Muscle layer of duodenum (tissue), 2 donors: ENCODE data around the gene ARHGAP8.

Source experiments
- H3K27ac ChIP-seq: one replicate; pipeline ENCODE4 v1.7.0; 2013; ENCODE audit warnings: mild to moderate bottlenecking, low read length
- H3K27me3 ChIP-seq: one replicate; pipeline ENCODE4 v1.7.0; 2013; ENCODE audit warnings: low read depth, mild to moderate bottlenecking, control low read depth, low read length
- H3K36me3 ChIP-seq, 2 donors: one replicate each; pipeline ENCODE4 v1.7.0; 2013; ENCODE audit warnings: low read length in 2 of 2, control low read depth in 1 of 2, mild to moderate bottlenecking in 1 of 2; ENCODE audit not compliant: insufficient read depth in 2 of 2, control insufficient read depth in 1 of 2
- H3K4me1 ChIP-seq, 2 donors: one replicate each; pipeline ENCODE4 v1.7.0; 2013; ENCODE audit warnings: low read length in 2 of 2, mild to moderate bottlenecking in 2 of 2, control low read depth in 1 of 2, moderate library complexity in 1 of 2; ENCODE audit not compliant: insufficient read depth in 2 of 2, control insufficient read depth in 1 of 2
- H3K4me3 ChIP-seq, 2 donors: one replicate each; pipeline ENCODE4 v1.7.0; 2013; ENCODE audit warnings: low read length in 2 of 2, low read depth in 1 of 2, mild to moderate bottlenecking in 1 of 2
- H3K9me3 ChIP-seq, 2 donors: one replicate each; pipeline ENCODE4 v1.7.0; 2013; ENCODE audit warnings: low read length in 2 of 2, control low read depth in 1 of 2, mild to moderate bottlenecking in 1 of 2; ENCODE audit not compliant: control insufficient read depth in 1 of 2
- donor health status: healthy.

ARHGAP8 gene

GRCh38 chr22:44727148-44727547 lies 25.2 kb upstream of the ARHGAP8 start:
- no peaks in the 10 kb centered on the region for H3K9me3 ChIP-seq
- H3K4me1 ChIP-seq, result peaks cover 4 to 18% of the 10 kb centered on the region in 2 donors
- no peaks in the 10 kb centered on the region for H3K36me3 ChIP-seq
- no peak overlapping the region for H3K4me3 ChIP-seq
- no peaks in the 10 kb centered on the region for H3K27me3 ChIP-seq
- no peak overlapping the region for H3K27ac ChIP-seq

- Histone ChIP-seq H3K4me1 (peaks cover 4 to 18% of the 10 kb centered on the region in 2 donors), H3K9me3 (no peaks in the 10 kb centered on the region), H3K4me3 (no peak overlapping the region), H3K27ac (no peak overlapping the region), H3K27me3 (no peaks in the 10 kb centered on the region), H3K36me3 (peaks cover 0 to 2% of the 10 kb centered on the region in 2 donors)
These were observed 24.7 kb upstream of the ARHGAP8 start for GRCh38 chr22:44727709-44728108.

DNA sequence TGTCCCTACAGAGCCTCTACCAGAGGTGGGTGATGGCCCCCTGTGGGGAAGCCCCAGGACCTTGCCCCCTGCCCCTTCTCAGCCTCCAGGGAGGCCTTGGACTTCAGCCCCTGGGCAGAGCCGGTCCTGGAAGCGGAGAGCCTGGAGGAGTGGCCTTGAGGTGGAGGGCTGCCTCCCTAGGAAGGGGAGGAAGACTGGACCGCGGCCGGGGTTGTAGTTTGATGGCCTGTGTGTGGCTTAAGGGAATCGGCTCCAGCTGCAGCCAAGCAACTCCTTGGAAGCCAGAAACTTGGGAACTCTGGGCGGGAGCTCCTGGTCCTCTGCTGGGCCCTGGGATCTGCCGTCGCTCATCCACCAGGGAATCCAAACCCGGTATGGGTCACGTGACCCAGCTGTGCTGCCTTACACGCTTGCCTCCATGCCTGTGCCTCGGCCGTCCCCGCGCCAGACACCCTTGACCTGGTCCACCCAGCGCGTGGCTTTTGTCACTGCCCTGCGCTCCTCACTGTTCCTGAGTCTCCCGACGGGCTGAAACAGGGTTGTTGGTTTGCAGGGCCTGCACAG lies 23.5 kb upstream of the ARHGAP8 start:
- peaks cover 4 to 18% of the 10 kb centered on the region in 2 donors for H3K4me1 ChIP-seq
- H3K36me3 ChIP-seq, result peaks cover 0 to 4% of the 10 kb centered on the region in 2 donors
- no peak overlapping the region for H3K4me3 ChIP-seq
- no peaks in the 10 kb centered on the region for H3K9me3 ChIP-seq
- no peaks in the 10 kb centered on the region for H3K27me3 ChIP-seq
- H3K27ac ChIP-seq, result peak overlapping the region; percentile 51

DNA sequence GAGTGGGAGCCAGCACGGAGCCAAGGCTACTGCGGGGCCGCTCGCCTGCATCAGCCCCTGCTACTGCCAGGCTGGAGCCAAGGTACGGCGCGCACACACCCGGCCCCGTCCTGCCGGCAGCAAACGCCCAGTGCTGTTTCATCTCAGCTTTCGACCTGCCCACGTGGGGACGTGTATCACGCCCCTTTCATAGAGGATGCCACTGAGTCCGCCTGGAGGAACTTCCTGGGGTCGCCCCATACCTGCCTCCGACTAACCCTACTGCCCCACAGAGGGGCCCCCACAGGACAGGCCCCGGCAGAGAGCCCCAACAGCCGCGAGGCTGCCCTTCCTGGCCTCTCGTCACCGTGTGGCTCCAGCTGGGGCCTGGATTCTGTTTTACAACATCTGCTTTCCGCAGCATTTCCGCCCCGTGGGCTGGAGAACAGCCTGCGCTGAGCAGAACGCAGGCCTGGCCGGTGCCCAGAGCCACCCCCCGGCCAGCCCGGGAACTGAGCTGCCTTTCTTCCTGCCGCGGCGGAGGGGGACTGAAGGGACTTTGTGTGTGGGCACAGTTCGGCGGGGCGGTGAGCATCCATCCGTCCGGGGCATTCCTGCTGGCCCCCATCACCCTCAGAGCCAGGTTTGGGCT lies 22.9 kb upstream of the ARHGAP8 start:
- peaks cover 4 to 18% of the 10 kb centered on the region in 2 donors for H3K4me1 ChIP-seq
- H3K36me3 ChIP-seq, result peaks cover 0 to 4% of the 10 kb centered on the region in 2 donors
- no peaks in the 10 kb centered on the region for H3K27me3 ChIP-seq
- H3K4me3 ChIP-seq, result peak overlapping the region in 1 of 2 donors; percentile 33
- H3K27ac ChIP-seq, result peak overlapping the region; percentile 51
- no peaks in the 10 kb centered on the region for H3K9me3 ChIP-seq

- H3K36me3 ChIP-seq, result peaks cover 0 to 4% of the 10 kb centered on the region in 2 donors
- no peaks in the 10 kb centered on the region for H3K9me3 ChIP-seq
- peaks cover 4 to 18% of the 10 kb centered on the region in 2 donors for H3K4me1 ChIP-seq
- peak overlapping the region in 1 of 2 donors; percentile 33 for H3K4me3 ChIP-seq
- H3K27ac ChIP-seq, result no peak overlapping the region
- no peaks in the 10 kb centered on the region for H3K27me3 ChIP-seq
These were observed 22.4 kb upstream of the ARHGAP8 start for GRCh38 chr22:44730022-44730393.

DNA sequence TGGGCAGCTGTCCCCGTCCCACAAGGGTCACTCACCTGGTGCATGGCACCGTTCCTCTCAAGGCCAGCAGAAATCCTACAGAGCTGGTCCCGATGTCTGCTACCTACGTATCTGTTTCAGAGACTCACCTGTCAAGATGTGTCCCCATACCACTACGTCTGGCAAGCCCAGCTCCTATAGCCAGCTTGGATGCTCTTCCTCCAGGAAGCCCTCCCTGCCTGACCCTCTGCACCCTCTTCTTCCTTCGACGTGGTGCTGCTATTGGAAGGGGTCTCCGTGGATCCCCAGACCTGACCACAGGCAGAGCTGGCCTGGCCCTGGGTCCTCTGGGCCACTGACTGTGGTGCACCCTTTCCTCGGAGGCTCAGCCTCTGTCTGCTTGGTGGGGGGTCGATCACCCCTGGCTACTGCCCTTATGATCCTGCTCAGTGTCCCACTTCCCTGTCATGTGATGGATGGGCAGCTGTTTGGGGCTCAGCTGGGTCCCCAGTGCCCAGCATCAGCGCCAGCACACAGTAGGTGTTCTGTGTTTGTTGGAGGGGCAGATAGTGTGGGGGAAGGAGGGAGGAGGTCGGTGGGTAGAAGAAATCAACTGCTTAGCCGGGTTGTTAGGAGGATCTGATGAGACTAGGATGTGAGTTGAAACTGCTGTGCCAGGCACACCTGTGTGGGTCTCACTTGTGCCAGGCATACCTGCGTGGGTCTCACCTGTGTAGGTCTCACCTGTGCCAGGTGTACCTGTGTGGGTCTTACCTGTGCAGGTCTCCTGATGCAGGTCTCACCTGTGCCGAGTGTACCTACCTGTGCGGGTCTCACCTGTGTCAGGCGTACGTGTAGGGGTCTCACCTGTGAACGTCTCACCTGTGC lies 21.7 kb upstream of the ARHGAP8 start:
- no peak overlapping the region for H3K27ac ChIP-seq
- peaks cover 4 to 18% of the 10 kb centered on the region in 2 donors for H3K4me1 ChIP-seq
- H3K27me3 ChIP-seq, result no peaks in the 10 kb centered on the region
- H3K36me3 ChIP-seq, result peaks cover 0 to 4% of the 10 kb centered on the region in 2 donors
- no peak overlapping the region for H3K4me3 ChIP-seq
- H3K9me3 ChIP-seq, result no peaks in the 10 kb centered on the region

DNA sequence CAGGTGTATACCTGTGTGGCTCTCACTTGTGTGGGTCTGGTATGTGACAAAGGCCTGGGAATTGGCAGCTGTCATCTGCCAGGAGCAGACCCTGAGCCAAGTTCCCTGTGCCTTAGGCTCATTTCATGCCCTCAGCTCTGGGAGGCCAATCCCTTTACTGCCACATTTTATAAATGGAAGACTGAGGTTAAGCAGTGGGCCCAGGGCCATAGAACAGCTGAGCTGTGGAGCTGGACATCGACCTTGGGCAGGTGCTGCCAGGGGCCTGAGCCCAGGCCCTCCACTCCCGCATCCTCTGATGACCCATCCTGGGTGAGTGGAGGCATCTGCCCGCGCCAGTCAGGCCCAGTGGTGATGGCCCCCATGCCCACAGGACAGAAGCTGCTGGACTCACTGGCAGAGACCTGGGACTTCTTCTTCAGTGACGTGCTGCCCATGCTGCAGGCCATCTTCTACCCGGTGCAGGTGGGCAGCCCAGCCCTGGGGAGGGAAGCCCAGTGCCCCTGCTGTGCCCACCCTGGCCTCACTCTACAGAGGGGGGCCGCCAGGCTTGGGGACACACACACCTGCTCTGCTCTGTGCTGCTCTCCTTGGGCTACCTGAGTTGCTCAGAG lies 20.9 kb upstream of the ARHGAP8 start:
- H3K36me3 ChIP-seq, result peaks cover 0 to 4% of the 10 kb centered on the region in 2 donors
- H3K27ac ChIP-seq, result no peak overlapping the region
- peaks cover 4 to 18% of the 10 kb centered on the region in 2 donors for H3K4me1 ChIP-seq

DNA sequence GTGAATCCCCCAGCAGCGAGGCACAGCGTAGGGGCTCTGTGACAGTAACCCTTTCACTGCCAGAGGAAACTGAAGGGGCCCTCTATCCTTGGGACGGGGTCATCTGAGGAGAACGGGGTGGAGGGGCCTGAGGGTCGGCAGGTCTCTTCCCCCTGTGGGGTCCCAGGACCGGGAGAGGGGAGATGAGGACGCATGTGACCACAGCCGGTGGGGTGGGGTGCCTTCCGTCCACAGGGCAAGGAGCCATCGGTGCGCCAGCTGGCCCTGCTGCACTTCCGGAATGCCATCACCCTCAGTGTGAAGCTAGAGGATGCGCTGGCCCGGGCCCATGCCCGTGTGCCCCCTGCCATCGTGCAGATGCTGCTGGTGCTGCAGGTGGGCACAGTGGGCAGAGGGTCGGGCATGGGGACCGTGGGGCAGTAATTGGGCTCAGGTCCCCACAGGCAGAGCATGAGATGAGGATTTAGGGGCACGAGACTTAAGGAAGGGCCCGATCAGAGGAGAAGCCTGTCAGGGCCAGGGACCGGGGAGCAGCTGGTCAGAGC lies 20.3 kb upstream of the ARHGAP8 start:
- no peak overlapping the region for H3K27ac ChIP-seq
- H3K4me3 ChIP-seq, result no peak overlapping the region
- no peaks in the 10 kb centered on the region for H3K9me3 ChIP-seq
- H3K36me3 ChIP-seq, result peaks cover 0 to 4% of the 10 kb centered on the region in 2 donors
- H3K27me3 ChIP-seq, result no peaks in the 10 kb centered on the region
- H3K4me1 ChIP-seq, result peaks cover 4 to 18% of the 10 kb centered on the region in 2 donors

More for the DNA sequence above, 20.9 kb upstream of the ARHGAP8 start:
- H3K4me3 ChIP-seq, result no peak overlapping the region
- no peaks in the 10 kb centered on the region for H3K9me3 ChIP-seq
- H3K27me3 ChIP-seq, result no peaks in the 10 kb centered on the region

DNA sequence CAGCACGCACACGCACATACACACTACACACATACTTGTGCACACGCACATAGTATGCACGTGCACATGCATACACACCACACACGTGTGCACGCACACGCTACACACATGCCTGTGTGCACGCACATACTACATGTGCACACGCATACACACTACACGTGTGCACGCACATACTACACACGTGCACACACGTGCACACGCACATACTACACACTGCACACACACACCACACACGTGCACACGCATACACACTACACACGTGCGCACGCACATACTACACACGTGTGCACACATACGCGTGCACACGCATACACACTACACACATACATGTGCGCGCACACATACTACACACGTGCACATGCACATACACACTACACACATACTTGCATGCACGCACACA lies 19.7 kb upstream of the ARHGAP8 start:
- H3K4me1 ChIP-seq, result peaks cover 4 to 18% of the 10 kb centered on the region in 2 donors

DNA sequence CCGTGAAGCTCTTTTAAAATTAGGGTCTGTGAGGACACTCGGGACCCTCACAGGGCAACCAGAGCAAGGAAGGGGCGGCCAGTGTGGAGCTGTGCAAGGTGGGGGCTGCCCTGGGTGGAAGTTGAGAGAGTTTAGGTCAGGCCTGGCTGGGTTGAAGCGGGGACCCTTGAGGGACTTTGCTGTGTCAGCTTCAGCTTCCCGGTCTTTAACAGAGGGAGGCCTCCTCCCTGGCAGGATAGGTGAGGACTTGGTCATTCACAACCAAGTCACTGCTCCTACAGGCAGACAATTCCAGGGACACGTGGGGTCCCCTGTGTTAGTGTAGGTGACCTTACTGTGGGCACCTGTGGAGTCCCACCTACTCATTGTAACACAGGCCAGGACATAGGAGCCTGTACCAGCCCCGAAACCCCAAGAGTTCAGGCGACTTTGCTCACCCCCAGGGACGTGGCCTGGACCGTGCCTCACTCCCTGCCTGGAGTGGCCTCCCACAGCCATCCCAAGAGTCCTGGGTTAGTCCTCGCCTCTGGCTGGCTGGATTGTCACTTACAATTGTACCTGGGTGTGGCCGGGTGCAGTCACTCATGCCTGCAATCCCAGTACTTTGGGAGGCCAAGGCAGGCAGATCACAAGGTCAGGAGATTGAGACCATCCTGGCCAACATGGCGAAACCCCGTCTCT lies 18.8 kb upstream of the ARHGAP8 start:
- no peaks in the 10 kb centered on the region for H3K9me3 ChIP-seq
- H3K4me1 ChIP-seq, result peaks cover 4 to 15% of the 10 kb centered on the region in 2 donors
- H3K36me3 ChIP-seq, result peaks cover 0 to 4% of the 10 kb centered on the region in 2 donors
- no peak overlapping the region for H3K27ac ChIP-seq
- no peak overlapping the region for H3K4me3 ChIP-seq
- no peaks in the 10 kb centered on the region for H3K27me3 ChIP-seq

More for the DNA sequence above, 19.7 kb upstream of the ARHGAP8 start:
- no peak overlapping the region for H3K27ac ChIP-seq
- peaks cover 0 to 4% of the 10 kb centered on the region in 2 donors for H3K36me3 ChIP-seq
- H3K4me3 ChIP-seq, result no peak overlapping the region
- H3K27me3 ChIP-seq, result no peaks in the 10 kb centered on the region
- no peaks in the 10 kb centered on the region for H3K9me3 ChIP-seq
